Femur (tissue), 1 donor: ENCODE measurements around the gene DLD.
"Not testable (repeated sequence)": the region's sequence is repeated elsewhere in the genome, so short reads cannot be mapped to it uniquely, and the experiment has no call there.

ENCODE experiments used
- DNase-seq: peaks from one replicate; pipeline ENCODE4 v3.0.0-alpha.2; 2017

DLD gene

GRCh38 chr7:107874605-107875446 is 16.2 kb upstream of the DLD start:
- peak; percentile 37 for DNase-seq

- no peak for DNase-seq
Observed at GRCh38 chr7:107876916-107877315, 14.1 kb upstream of the DLD start.

GRCh38 chr7:107877731-107878382 is 13.1 kb upstream of the DLD start:
- DNase-seq: no peak

GRCh38 chr7:107878636-107879035 is 12.3 kb upstream of the DLD start:
- DNase-seq: no peak

GRCh38 chr7:107879400-107880035 is 11.5 kb upstream of the DLD start:
- peak; percentile 26 for DNase-seq

- DNase-seq: no peak
Observed at GRCh38 chr7:107882766-107883165, 8.2 kb upstream of the DLD start.

- no peak for DNase-seq
Observed at GRCh38 chr7:107884066-107884818, 6.7 kb upstream of the DLD start.

- not testable (repeated sequence) for DNase-seq
Observed at GRCh38 chr7:107887827-107888226, 3.2 kb upstream of the DLD start.

- DNase-seq: no peak
Observed at GRCh38 chr7:107889992-107890391, 991 bp upstream of the DLD start.

GRCh38 chr7:107890493-107890961 is 456 bp upstream of the DLD start:
- no peak for DNase-seq

GRCh38 chr7:107891636-107892366 is 818 bp downstream of the DLD start:
- DNase-seq: no peak

- not testable (repeated sequence) for DNase-seq
Observed at GRCh38 chr7:107892367-107892741, 1.4 kb downstream of the DLD start.

GRCh38 chr7:107898997-107899594 is 8.1 kb downstream of the DLD start:
- no peak for DNase-seq

- DNase-seq: no peak
Observed at GRCh38 chr7:107900496-107901015, 9.6 kb downstream of the DLD start.

- DNase-seq: no peak
Observed at GRCh38 chr7:107902381-107902780, 11.4 kb downstream of the DLD start.

GRCh38 chr7:107907790-107908189 is 16.8 kb downstream of the DLD start:
- no peak for DNase-seq

- no peak for DNase-seq
Observed at GRCh38 chr7:107909445-107909844, 18.5 kb downstream of the DLD start.

GRCh38 chr7:107911981-107912380 is 21.0 kb downstream of the DLD start:
- DNase-seq: no peak

GRCh38 chr7:107913851-107914250 is 22.9 kb downstream of the DLD start:
- DNase-seq: no peak

GRCh38 chr7:107914831-107915230 is 23.8 kb downstream of the DLD start:
- no peak for DNase-seq

- DNase-seq: no peak
Observed at GRCh38 chr7:107915541-107915940, 24.6 kb downstream of the DLD start.
